ENCODE data around the gene PDK2.

- TF ChIP-seq EZH2phosphoT487 (IDR thresholded peaks at IDR 0.05; ENCODE audit: insufficient read depth, low read depth) = no peak
- no peak for TF ChIP-seq EZH2 (IDR thresholded peaks at IDR 0.05; ENCODE audit: insufficient read depth, poor library complexity, severe bottlenecking)
These were observed 48.1 kb upstream of the PDK2 start for GRCh38 chr17:50047083-50047482.

Data from GM23248 (cell line).